Trophoblast cell (in vitro differentiated cells and primary cell): ENCODE data around the gene FTO.
A peak's percentile ranks its signal among the peaks of the same experiment; 100 is the strongest.

Experiments
- DNase-seq, 2 donors: peaks; one replicate each; pipeline ENCODE4 v3.0.0-alpha.2; 2016
- H2AFZ ChIP-seq: 2 replicates; pipeline ENCODE4 v1.6.1; 2013; ENCODE audit warnings: low read length, moderate library complexity, mild to moderate bottlenecking; ENCODE audit not compliant: insufficient read depth, poor library complexity
- H2AK5ac ChIP-seq: 2 replicates; pipeline ENCODE4 v1.6.1; 2013; ENCODE audit warnings: mild to moderate bottlenecking, low read length
- H2BK120ac ChIP-seq: 2 replicates; pipeline ENCODE4 v1.6.1; 2013; ENCODE audit warnings: low read length, mild to moderate bottlenecking, moderate library complexity; ENCODE audit not compliant: insufficient read depth, poor library complexity
- H2BK12ac ChIP-seq: 2 replicates; pipeline ENCODE4 v1.6.1; 2013; ENCODE audit warnings: mild to moderate bottlenecking, low read length, moderate library complexity
- H2BK5ac ChIP-seq: 2 replicates; pipeline ENCODE4 v1.6.1; 2013; ENCODE audit warnings: low read length, low read depth, moderate library complexity, mild to moderate bottlenecking; ENCODE audit not compliant: poor library complexity
- H3K14ac ChIP-seq: 2 replicates; pipeline ENCODE4 v1.6.1; 2013; ENCODE audit warnings: mild to moderate bottlenecking, low read length
- H3K18ac ChIP-seq: 2 replicates; pipeline ENCODE4 v1.6.1; 2013; ENCODE audit warnings: mild to moderate bottlenecking, low read length
- H3K23ac ChIP-seq: 2 replicates; pipeline ENCODE4 v1.6.1; 2013; ENCODE audit warnings: low read length
- H3K27ac ChIP-seq: 2 replicates; pipeline ENCODE4 v1.5.1; 2013; ENCODE audit warnings: low read depth, mild to moderate bottlenecking, inconsistent platforms, low read length, moderate library complexity
- H3K27me3 ChIP-seq: 2 replicates; pipeline ENCODE4 v1.6.1; 2013; ENCODE audit warnings: inconsistent platforms, mild to moderate bottlenecking, low read length, moderate library complexity; ENCODE audit not compliant: insufficient read depth
- H3K36me3 ChIP-seq, 2 experiments: 1 replicate in 1 of 2; 2 replicates in 1 of 2; pipeline ENCODE4 v1.6.1; 2013; ENCODE audit warnings: low read length in 2 of 2, mild to moderate bottlenecking in 2 of 2, moderate library complexity in 1 of 2; ENCODE audit not compliant: insufficient read depth in 2 of 2, control insufficient read depth in 1 of 2
- H3K4ac ChIP-seq: 2 replicates; pipeline ENCODE4 v1.6.1; 2013; ENCODE audit warnings: low read depth, mild to moderate bottlenecking, low read length, moderate library complexity
- H3K4me1 ChIP-seq, 2 experiments: 1 replicate in 1 of 2; 2 replicates in 1 of 2; pipeline ENCODE4 v1.6.1; 2013; ENCODE audit warnings: low read length in 2 of 2, mild to moderate bottlenecking in 2 of 2, moderate library complexity in 1 of 2; ENCODE audit not compliant: insufficient read depth in 2 of 2, control insufficient read depth in 1 of 2
- H3K4me2 ChIP-seq: 2 replicates; pipeline ENCODE4 v1.6.1; 2013; ENCODE audit warnings: inconsistent platforms, mild to moderate bottlenecking, low read length, moderate library complexity
- H3K4me3 ChIP-seq: 2 replicates; pipeline ENCODE4 v1.5.1; 2013; ENCODE audit warnings: mild to moderate bottlenecking, low read depth, low read length, inconsistent platforms
- H3K79me1 ChIP-seq: one replicate; pipeline ENCODE4 v1.6.1; 2013; ENCODE audit warnings: low read length
- H3K79me2 ChIP-seq: 2 replicates; pipeline ENCODE4 v1.6.1; 2013; ENCODE audit warnings: low read length, mild to moderate bottlenecking; ENCODE audit not compliant: control insufficient read depth, insufficient read depth, poor library complexity
- H3K9ac ChIP-seq: 2 replicates; pipeline ENCODE4 v1.6.1; 2013; ENCODE audit warnings: mild to moderate bottlenecking, low read length
- H3K9me3 ChIP-seq: 2 replicates; pipeline ENCODE4 v1.6.1; 2013; ENCODE audit warnings: low read depth, mild to moderate bottlenecking, control low read depth, inconsistent platforms, low read length; ENCODE audit not compliant: insufficient read depth
- H4K12ac ChIP-seq: 2 replicates; pipeline ENCODE4 v1.6.1; 2013; ENCODE audit warnings: low read depth, mild to moderate bottlenecking, low read length, moderate library complexity
- H4K8ac ChIP-seq: 2 replicates; pipeline ENCODE4 v1.6.1; 2013; ENCODE audit warnings: low read depth, mild to moderate bottlenecking, low read length, moderate library complexity
- H4K91ac ChIP-seq: one replicate; pipeline ENCODE4 v1.6.1; 2013; ENCODE audit warnings: low read depth, mild to moderate bottlenecking, low read length, moderate library complexity
- WGBS: extraction: QIAGEN DNeasy Blood & Tissue Kit; methylation state at CpG from one replicate; pipeline ENCODE4 v1.1.7; 2013; ENCODE audit warnings: missing lambda C conversion rate; ENCODE audit not compliant: insufficient read length, insufficient coverage; ENCODE audit errors: extremely low coverage; 5-methylcytosine and 5-hydroxymethylcytosine counted together

FTO gene

DNA sequence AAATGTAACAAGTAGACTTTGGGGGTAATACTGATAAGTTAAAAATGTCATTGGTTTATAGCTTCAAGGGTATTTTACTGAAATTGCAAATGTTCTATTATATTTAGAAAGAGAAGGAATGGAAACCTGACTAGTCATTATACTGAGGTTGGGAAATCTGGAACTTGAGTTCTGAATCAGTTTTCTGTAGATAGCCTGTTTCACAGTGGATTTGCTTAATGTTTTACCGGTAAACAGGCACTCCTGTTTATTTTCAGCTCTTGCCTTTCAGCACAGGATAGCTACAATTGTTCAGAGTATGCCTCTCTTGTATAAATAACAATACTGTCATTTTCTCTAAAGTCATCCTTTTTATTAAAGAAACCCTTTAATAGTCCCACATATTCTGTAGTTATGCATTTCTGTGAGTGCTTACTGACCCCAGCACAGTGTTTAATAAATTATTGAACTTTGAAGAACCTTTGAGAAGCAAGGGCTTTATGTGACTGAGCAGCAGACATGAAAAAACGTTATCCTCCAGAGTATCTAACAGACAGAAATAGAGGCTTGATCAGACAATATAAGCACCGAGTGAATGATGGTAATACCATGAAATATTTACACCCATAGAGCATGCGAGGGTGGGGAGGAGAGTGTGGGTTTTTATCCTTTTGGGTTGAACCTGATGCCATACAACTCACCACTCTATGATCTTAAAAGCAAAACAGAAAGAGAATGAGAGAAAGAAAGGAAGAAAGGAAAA is 58.2 kb downstream of the FTO start:
- Histone ChIP-seq H4K91ac (no peak overlapping the region), H3K27me3 (no peaks in the 10 kb centered on the region), H4K12ac (no peak overlapping the region), H2BK120ac (no peak overlapping the region), H4K8ac (no peak overlapping the region), H3K27ac (no peak overlapping the region), H3K9ac (no peak overlapping the region), H2AK5ac (no peak overlapping the region), H3K79me2 (no peaks in the 10 kb centered on the region), H3K9me3 (no peaks in the 10 kb centered on the region), H3K4ac (no peak overlapping the region), H2BK12ac (no peak overlapping the region), H3K4me3 (no peak overlapping the region), H3K18ac (no peak overlapping the region), H3K4me2 (no peak overlapping the region), H3K14ac (no peak overlapping the region), H2AFZ (no peak overlapping the region), H2BK5ac (no peak overlapping the region), H3K4me1 (peaks cover 7 to 8% of the 10 kb centered on the region in 2 experiments), H3K79me1 (no peaks in the 10 kb centered on the region), H3K23ac (no peak overlapping the region), H3K36me3 (no peaks in the 10 kb centered on the region)
- DNase-seq, result no peak
- no CpG with 5 or more reads among the region's 4 CpGs for WGBS

DNA sequence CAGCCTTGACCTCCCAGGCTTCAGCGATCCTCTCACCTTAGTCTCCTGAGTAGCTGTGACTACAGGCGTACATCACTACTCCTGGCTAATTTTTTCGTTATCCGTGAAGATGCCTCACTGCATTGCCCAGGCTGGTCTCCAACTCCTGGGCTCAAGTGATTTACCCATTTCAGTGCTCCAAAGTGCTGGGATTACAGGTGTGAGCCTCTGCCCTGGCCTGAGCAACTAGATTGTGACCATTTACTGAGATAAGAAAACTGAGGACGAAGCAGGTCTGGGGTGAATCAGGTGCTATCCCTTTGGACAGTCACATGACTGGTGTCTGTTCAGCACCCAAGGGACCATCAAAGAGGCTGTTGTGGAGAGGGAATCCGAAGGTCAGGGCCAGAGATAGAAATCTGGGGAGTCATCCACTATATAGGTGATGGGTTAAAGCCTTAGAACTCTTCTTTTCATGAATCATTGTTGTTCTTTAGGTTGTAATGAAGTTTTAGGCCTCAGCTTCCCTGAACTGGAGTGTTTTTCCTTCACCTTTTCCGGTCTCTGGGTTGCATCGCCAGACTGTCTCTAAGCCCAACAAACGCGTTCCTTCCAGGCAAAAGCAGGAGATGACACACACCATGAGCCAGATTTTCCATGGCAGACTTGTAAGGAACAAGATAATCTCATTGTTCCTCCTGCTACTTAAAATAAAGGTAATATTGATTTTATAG is 62.5 kb downstream of the FTO start:
- Histone ChIP-seq H3K4me2 (no peak overlapping the region), H2BK5ac (no peak overlapping the region), H3K4me3 (no peak overlapping the region), H3K79me1 (peaks cover 2% of the 10 kb centered on the region), H3K23ac (no peak overlapping the region), H2BK12ac (peak overlapping the region; percentile 38), H3K27me3 (no peaks in the 10 kb centered on the region), H4K91ac (peak overlapping the region; percentile 32), H3K9me3 (no peaks in the 10 kb centered on the region), H3K79me2 (no peaks in the 10 kb centered on the region), H3K14ac (no peak overlapping the region), H2BK120ac (peak overlapping the region; percentile 45), H2AK5ac (no peak overlapping the region), H3K4ac (no peak overlapping the region), H2AFZ (no peak overlapping the region), H3K9ac (no peak overlapping the region), H3K27ac (no peak overlapping the region), H4K8ac (peak overlapping the region; percentile 11), H4K12ac (no peak overlapping the region), H3K4me1 (peaks cover 7 to 8% of the 10 kb centered on the region in 2 experiments), H3K36me3 (no peaks in the 10 kb centered on the region), H3K18ac (peak overlapping the region; percentile 11)
- WGBS, result no CpG with 5 or more reads among the region's 10 CpGs
- DNase-seq, result no peak

DNA sequence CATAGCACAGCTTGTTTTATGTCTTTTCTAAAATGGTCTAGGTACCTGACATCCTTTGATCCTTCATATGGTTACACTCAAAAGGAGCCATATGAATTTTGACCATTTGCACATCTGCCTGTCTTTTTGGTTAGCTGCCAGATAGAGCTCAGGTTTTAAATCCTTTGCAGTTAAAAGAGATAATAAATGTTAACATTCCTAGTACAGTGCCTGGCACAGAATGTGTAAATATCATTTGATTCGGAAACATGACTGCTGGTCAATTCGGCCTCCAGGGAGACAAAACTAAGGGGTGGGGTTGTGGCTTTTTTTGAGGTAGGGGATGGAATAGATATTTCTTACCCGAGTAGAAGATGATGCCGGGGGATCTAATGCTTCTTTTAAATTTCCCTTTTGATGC is 64.2 kb downstream of the FTO start:
- no peak overlapping the region for H3K23ac ChIP-seq
- no peak overlapping the region for H3K14ac ChIP-seq
- no peak for DNase-seq
- H3K79me2 ChIP-seq, result no peaks in the 10 kb centered on the region
- WGBS, result no CpG with 5 or more reads among the region's 4 CpGs
- H2BK120ac ChIP-seq, result no peak overlapping the region
- H3K9ac ChIP-seq, result no peak overlapping the region
- no peak overlapping the region for H3K4ac ChIP-seq
- H3K9me3 ChIP-seq, result no peaks in the 10 kb centered on the region
- no peaks in the 10 kb centered on the region for H3K27me3 ChIP-seq
- H4K8ac ChIP-seq, result no peak overlapping the region
- no peaks in the 10 kb centered on the region for H3K36me3 ChIP-seq
- peaks cover 7 to 8% of the 10 kb centered on the region in 2 experiments for H3K4me1 ChIP-seq
- no peak overlapping the region for H3K18ac ChIP-seq
- H2BK5ac ChIP-seq, result no peak overlapping the region
- peaks cover 2% of the 10 kb centered on the region for H3K79me1 ChIP-seq
- no peak overlapping the region for H2AK5ac ChIP-seq
- no peak overlapping the region for H3K4me2 ChIP-seq
- H3K4me3 ChIP-seq, result no peak overlapping the region
- H4K12ac ChIP-seq, result no peak overlapping the region
- H4K91ac ChIP-seq, result no peak overlapping the region
- H2AFZ ChIP-seq, result no peak overlapping the region
- no peak overlapping the region for H3K27ac ChIP-seq
- H2BK12ac ChIP-seq, result no peak overlapping the region

DNA sequence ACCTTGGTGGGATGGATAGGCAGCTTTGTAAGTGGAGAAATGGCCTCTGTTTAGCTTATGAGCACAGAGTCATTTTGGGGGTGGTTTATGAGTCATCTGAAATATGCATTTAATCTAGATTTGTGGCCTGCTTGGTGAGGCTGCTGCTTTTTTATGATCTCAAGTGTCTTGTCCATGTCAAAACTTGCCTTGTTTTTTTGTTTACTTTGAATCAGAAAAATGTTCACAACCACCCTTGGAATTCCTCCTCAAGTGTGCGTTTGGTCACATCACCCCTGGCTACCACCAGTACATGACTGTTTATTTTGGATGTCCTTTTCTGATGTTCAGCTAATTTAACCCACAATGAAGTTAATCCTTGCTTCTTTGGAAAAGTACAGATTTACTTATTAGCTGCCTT is 64.6 kb downstream of the FTO start:
- H3K79me2 ChIP-seq, result no peaks in the 10 kb centered on the region
- no peak overlapping the region for H3K9ac ChIP-seq
- no peak overlapping the region for H3K18ac ChIP-seq
- H2BK12ac ChIP-seq, result no peak overlapping the region
- H4K91ac ChIP-seq, result no peak overlapping the region
- H2AK5ac ChIP-seq, result no peak overlapping the region
- no peak overlapping the region for H3K4me3 ChIP-seq
- H3K79me1 ChIP-seq, result peaks cover 4% of the 10 kb centered on the region
- H2BK120ac ChIP-seq, result no peak overlapping the region
- H3K27ac ChIP-seq, result no peak overlapping the region
- H2BK5ac ChIP-seq, result no peak overlapping the region
- no peak overlapping the region for H3K4ac ChIP-seq
- no peak overlapping the region for H4K12ac ChIP-seq
- DNase-seq, result no peak
- peaks cover 7 to 8% of the 10 kb centered on the region in 2 experiments for H3K4me1 ChIP-seq
- no peak overlapping the region for H3K14ac ChIP-seq
- H3K36me3 ChIP-seq, result no peaks in the 10 kb centered on the region
- H2AFZ ChIP-seq, result no peak overlapping the region
- H3K27me3 ChIP-seq, result no peaks in the 10 kb centered on the region
- no peak overlapping the region for H4K8ac ChIP-seq
- no peak overlapping the region for H3K4me2 ChIP-seq
- H3K9me3 ChIP-seq, result no peaks in the 10 kb centered on the region
- H3K23ac ChIP-seq, result no peak overlapping the region
- no CpG with 5 or more reads among the region's 1 CpG for WGBS
